GM19328 (cell line): ENCODE data around the gene PNCK.
"Not testable (repeated sequence)": the region's sequence is repeated elsewhere in the genome, so short reads cannot be mapped to it uniquely, and the experiment has no call there.

Experiments
- ATAC-seq: cut with Tn5 transposase; IDR thresholded peaks from one replicate; pipeline ENCODE4 v1.9.1; 2021; ENCODE audit warnings: mild to moderate bottlenecking, moderate library complexity; ENCODE audit not compliant: unreplicated experiment

Gene PNCK

GRCh38 chrX:153686711-153687110, 13.1 kb upstream of the PNCK start:
- ATAC-seq: no peak

GRCh38 chrX:153685751-153686696, 12.4 kb upstream of the PNCK start:
- ATAC-seq: no peak

- no peak for ATAC-seq
These were observed 11.5 kb upstream of the PNCK start for GRCh38 chrX:153685156-153685536.

GRCh38 chrX:153684467-153685155, 11.0 kb upstream of the PNCK start:
- ATAC-seq: no peak

- not testable (repeated sequence) for ATAC-seq
These were observed 9.9 kb upstream of the PNCK start for GRCh38 chrX:153683486-153683885.

- no peak for ATAC-seq
These were observed 7.6 kb upstream of the PNCK start for GRCh38 chrX:153681175-153681574.

GRCh38 chrX:153674219-153674851, 722 bp upstream of the PNCK start:
- ATAC-seq: no peak

- ATAC-seq: no peak
These were observed 834 bp downstream of the PNCK start for GRCh38 chrX:153672531-153673427.

- no peak for ATAC-seq
These were observed 1.8 kb downstream of the PNCK start for GRCh38 chrX:153671589-153672530.

GRCh38 chrX:153670748-153671588, 2.6 kb downstream of the PNCK start:
- no peak for ATAC-seq

- ATAC-seq: no peak
These were observed 3.5 kb downstream of the PNCK start for GRCh38 chrX:153669901-153670731.

- no peak for ATAC-seq
These were observed 4.3 kb downstream of the PNCK start for GRCh38 chrX:153669174-153669890.

GRCh38 chrX:153668423-153669173, 5.0 kb downstream of the PNCK start:
- no peak for ATAC-seq

GRCh38 chrX:153667956-153668396, 5.6 kb downstream of the PNCK start:
- no peak for ATAC-seq

GRCh38 chrX:153667281-153667955, 6.2 kb downstream of the PNCK start:
- no peak for ATAC-seq
